ENCODE results near the gene DYSF.

GRCh38 chr2:71639735-71640134 lies 186.4 kb downstream of the DYSF start:
- TF ChIP-seq CTCF (conservative IDR thresholded peaks at IDR 0.05; ENCODE audit: low read depth, low read length) (no peak), EZH2 (IDR thresholded peaks at IDR 0.05; ENCODE audit: borderline replicate concordance, low read depth, low read length, poor library complexity, severe bottlenecking) (no peak)
